AG09319 (cell line): Measurements from ENCODE around the gene TSKU.

Source experiments
- DNase-seq: peaks from one replicate; pipeline ENCODE4 v3.0.0-alpha.2; 2010; ENCODE audit warnings: low read depth; ENCODE audit errors: extremely low read depth
- TF ChIP-seq, protein P1 (sequence below): IDR thresholded peaks from 2 replicates; pipeline ENCODE4 v1.5.1; 2011; ENCODE audit warnings: low read depth, mild to moderate bottlenecking, inconsistent platforms, low read length, moderate library complexity

The TSKU gene

DNA sequence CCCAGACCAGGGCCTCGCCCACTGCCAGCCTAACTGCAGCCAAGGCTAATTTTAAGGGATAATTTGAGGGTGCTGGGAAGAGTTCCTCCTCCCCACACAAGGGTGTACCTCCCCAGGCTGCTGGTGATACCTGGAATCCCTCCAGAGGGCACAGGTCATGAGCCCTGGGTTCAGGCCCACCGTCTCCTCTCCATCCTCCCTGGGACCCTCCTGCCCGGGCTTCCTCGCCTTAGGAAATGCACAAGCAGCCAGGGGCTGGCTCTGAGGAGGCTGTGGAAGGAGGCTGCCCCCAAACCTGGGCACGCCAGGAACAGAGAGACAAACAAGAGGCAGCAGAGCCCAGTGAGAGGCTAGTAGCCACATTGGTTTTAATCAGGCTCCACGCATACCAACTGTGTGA is 16.6 kb upstream of the TSKU start:
- TF ChIP-seq, protein P1, sequence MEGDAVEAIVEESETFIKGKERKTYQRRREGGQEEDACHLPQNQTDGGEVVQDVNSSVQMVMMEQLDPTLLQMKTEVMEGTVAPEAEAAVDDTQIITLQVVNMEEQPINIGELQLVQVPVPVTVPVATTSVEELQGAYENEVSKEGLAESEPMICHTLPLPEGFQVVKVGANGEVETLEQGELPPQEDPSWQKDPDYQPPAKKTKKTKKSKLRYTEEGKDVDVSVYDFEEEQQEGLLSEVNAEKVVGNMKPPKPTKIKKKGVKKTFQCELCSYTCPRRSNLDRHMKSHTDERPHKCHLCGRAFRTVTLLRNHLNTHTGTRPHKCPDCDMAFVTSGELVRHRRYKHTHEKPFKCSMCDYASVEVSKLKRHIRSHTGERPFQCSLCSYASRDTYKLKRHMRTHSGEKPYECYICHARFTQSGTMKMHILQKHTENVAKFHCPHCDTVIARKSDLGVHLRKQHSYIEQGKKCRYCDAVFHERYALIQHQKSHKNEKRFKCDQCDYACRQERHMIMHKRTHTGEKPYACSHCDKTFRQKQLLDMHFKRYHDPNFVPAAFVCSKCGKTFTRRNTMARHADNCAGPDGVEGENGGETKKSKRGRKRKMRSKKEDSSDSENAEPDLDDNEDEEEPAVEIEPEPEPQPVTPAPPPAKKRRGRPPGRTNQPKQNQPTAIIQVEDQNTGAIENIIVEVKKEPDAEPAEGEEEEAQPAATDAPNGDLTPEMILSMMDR, result no peak

DNA sequence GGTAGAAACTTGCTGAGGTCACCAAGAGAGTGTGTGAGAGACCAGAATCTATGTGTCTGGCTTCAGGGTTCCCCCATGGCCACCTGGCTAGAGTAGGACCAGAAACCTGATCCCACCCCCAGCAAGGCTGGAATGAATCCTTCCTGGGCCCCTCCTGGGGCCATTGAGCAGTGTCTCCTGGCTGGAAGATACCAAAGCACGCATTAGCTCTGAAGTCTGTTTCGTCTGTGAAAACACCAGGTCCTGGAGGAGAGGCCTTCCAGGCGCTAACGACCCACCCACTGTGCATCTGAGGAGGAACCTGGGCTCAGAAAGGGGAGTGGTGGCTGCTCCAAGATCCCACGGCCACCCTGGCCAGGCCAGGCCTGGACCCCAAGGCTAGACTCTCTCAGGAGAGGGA is 15.5 kb upstream of the TSKU start:
- DNase-seq, result no peak
- TF ChIP-seq, protein P1, result no peak

More for the DNA sequence above, 16.6 kb upstream of the TSKU start:
- no peak for DNase-seq

DNA sequence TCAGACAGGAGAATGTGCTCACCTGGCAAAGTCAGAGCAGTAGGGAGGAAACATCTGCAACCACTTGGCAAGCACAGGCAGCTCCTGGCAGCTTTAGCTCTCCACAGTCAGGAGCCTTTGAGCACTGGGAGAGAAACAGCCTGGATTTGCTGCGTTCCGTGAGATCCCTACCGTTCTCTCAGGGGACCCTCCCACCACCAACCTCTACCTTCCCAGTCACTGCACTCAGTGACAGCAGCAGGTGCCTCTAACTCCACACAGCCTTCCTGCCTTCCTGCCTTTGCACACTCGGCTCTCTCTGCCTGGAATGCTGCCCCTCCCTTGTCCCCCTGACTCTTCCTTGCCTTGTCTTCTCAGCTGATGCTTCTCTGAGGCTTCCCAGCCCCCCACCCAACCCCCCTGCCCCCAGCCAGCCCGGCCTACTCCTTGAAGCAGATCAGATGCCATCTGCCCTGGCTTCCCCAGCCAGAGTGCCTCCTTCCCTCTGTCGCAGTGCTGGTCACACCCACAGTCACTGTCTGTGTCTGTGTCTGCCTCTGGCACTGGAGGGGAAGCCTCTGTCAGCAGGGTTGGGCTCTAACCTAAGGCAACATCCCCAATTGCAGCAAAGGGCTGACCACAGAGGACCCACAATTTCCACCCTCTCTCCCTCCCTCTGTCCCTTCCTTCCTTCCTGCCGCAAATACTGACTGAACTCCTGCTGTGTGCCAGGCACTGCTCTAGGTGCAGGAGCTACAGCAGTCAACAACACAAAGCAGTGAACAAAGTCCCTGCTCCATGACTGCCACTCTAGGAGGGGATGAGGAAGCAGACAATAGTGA is 14.9 kb upstream of the TSKU start:
- no peak for DNase-seq
- TF ChIP-seq, protein P1, result no peak

DNA sequence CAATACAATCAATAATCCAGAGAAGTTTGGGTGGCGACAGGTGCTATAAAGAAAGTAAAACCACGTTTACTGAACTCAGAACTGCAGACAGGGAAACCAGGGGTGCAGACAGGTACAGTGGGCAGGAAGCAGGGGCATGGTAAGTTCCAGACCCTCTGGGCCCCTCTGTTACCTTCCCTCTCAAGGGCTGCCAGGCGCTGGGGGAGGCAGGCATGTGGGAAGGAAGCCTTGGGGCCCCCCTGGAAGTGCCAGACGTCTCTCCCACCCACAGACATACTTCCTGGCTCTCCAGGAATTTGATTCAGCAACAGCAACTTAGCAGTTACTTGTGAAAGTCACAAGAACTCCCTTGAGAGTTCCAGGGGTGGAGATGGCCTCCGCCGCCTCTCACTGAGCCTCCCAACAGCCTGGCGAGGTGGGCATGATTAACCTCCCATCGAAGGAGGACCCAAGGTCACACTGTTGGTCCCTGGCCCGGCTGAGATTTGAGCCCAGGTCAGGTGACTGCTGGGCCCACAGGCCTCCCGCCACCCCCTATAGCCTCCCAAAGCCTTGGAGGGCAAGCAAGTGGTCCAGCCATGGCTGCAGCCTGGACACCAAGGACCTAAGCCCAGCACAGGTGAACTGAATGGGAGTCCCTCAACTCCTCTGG is 14.1 kb upstream of the TSKU start:
- no peak for DNase-seq
- TF ChIP-seq, protein P1, result no peak

DNA sequence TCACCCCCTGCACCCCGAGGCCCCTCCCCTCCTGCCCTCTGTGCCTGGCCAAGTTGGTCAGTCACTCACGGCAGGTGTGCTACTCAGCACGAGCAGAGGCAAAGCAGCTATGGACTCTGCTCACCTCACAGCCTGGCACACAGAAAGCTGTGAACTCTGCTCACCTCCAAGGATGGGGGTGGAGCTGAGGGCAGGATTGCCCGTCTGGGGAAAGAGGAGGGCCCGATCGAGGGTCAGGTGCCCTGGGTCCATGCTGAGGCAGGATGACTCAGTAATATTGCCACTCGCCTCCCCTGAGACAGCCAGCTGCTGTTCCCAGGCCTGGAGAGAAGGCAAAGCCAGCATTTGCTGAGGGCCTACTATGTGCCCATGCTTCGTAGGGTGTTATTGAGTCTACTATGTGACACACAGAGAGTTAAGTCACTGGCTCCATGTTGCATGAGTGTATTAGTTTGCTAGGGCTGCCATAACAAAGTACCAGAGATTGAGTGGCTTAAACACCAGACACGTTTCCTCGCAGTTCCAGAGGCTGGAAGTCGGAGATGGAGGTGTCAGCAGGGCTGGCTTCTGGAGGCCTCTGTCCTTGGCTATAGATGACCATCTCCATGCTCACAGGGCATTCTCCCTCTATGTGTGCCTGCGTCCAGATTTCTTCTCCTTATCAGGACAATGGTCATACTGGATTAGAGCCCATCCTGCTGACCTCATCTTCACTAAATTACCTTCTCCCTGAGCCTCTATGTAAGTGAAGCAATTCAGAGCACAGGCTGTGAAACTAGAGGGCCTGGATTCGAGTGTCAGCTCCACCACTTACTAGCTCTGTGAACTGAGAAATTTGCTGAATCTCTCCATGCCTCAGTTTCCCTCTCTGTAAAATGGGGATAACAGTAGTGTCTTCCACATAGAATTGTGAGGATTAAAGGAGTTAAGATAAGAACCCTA is 13.2 kb upstream of the TSKU start:
- TF ChIP-seq, protein P1, result no peak
- DNase-seq, result no peak

DNA sequence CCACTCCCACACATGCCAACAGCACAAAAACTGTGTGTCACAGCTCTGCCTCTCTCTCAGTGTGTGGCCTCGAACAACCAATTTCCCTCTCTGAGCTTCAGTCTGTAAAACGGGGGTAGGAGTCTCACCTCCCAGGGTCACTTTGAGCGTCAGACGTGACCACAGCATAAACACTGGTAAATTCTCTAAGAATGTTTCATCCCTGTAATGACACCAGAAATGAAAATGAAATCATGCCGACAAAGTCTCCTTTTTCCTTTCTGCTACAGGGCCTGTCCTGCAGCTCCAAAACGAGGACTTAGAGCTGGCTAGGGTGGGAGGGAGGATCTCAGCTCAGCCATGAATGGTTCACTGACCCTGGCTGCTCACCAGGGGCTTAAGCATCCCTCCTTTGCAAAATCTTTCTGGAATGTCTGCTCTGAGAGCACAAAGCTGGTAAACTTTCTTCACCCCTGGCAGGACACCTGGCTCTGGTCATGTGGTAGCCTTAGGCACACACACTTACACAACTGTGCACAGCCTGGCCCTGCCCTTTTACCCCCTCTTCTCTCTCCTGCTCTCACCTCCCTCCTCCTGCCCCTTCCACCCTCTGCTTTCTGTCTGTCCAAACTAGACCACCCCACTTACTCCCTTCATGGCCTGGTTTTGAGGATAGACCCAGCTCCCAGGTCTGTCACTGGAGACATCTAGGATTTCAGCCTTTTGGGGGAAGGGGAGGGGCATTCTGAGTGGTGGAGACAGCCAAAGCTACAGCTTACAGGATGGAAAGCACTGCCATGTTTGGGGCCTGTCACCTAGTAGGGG is 12.3 kb upstream of the TSKU start:
- DNase-seq, result peak; percentile 87
- TF ChIP-seq, protein P1, result no peak
